Measurements from ENCODE around the gene ZNF358. TPM values are rescaled to one million over a fixed set of nuclear protein-coding genes. Genes with fewer than 3 reads are reported as not detected.
A peak's percentile ranks its signal among the peaks of the same experiment; 100 is the strongest.

ZNF358 gene
- total RNA-seq, 1 donor from 2014 or later, result 16.9 TPM

DNA sequence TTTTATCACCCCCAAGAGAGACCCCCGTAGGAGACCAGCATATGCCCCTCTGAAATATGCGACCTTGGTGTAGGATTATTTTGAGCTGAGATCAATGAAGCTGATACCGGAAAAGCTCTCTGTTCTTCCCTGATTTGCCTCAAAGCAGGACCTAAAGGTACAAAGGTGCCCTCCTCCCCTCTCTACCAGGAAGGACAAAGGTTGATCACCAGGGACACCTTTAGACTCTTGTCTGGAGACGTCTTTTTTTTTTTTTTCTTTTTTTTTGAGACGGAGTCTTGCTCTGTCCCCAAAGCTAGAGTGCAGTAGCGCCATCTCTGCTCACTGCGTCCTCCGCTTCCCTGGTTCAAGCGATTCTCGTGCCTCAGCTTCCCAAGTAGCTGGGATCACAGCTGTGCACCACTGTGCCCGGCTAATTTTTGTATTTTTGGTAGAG lies 26.3 kb upstream of the ZNF358 start:
- ChIA-PET CTCF (no interaction called here), POLR2A (interaction anchor here (0.5 to 1.0 kb wide), 4 partner anchors 16 to 94 kb away, joined by 3 to 4 read pairs (median 3); partner anchors contain the start of gene MCOLN1)
- Mint-ChIP-seq H3K9me3 (no peaks in the 10 kb centered on the region), H3K27me3 (peaks cover 3% of the 10 kb centered on the region), H3K4me3 (peak overlapping the region; percentile 79), H3K4me1 (peaks cover 10% of the 10 kb centered on the region), H3K36me3 (ENCODE audit: low read depth) (no peaks in the 10 kb centered on the region), H3K27ac (no peak overlapping the region)
- intact Hi-C loops (cut with micrococcal nuclease), result loop anchor here (1.0 to 10.0 kb wide), 5 partner anchors 17 to 95 kb away; partner anchors contain the start of genes MCOLN1 and PNPLA6
- TF ChIP-seq, protein P1, sequence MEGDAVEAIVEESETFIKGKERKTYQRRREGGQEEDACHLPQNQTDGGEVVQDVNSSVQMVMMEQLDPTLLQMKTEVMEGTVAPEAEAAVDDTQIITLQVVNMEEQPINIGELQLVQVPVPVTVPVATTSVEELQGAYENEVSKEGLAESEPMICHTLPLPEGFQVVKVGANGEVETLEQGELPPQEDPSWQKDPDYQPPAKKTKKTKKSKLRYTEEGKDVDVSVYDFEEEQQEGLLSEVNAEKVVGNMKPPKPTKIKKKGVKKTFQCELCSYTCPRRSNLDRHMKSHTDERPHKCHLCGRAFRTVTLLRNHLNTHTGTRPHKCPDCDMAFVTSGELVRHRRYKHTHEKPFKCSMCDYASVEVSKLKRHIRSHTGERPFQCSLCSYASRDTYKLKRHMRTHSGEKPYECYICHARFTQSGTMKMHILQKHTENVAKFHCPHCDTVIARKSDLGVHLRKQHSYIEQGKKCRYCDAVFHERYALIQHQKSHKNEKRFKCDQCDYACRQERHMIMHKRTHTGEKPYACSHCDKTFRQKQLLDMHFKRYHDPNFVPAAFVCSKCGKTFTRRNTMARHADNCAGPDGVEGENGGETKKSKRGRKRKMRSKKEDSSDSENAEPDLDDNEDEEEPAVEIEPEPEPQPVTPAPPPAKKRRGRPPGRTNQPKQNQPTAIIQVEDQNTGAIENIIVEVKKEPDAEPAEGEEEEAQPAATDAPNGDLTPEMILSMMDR (IDR thresholded peaks at IDR 0.05), result no peak
- no peak for ATAC-seq (ENCODE audit: low read depth)
- DNase-seq, result no peak

DNA sequence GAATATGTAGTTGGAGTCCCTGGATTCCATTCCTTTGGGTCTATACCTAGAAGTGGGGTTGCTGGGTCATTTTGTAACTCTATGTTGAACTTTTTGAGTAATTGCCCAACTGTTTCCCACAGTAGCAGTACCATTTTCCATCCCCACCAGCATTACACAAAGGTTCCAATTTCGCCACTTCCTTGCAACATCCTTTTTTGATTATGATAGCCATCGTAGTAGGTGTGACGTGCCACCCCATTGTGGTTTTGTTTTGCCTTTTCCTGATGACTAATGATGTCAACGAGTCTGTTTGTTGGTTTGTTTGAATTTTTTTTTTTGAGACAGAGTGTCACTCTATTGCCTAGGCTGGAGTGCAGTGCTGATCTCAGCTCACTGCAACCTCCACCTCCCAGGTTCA lies 23.8 kb upstream of the ZNF358 start:
- no peak for ATAC-seq (ENCODE audit: low read depth)
- H3K27ac Mint-ChIP-seq, result no peak overlapping the region

DNA sequence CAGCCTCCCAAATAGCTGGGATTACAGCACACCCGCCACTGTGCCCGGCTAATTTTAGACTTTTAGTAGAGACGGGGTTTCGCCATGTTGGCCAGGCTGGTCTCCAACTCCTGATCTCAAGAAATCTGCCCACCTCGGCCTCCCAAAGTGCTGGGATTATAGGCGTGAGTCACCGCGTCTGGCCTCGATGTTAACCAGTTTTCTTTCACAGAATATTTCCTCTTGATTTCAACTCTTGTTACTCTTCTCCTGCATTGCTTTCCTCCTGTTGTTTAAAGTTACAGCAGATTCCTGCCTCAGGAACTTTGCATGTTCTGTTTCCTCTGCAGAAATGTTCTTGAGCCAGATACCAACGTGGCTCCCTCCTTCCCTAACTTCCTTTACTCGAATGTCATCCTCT lies 23.3 kb upstream of the ZNF358 start:
- TF ChIP-seq, protein P1 (IDR thresholded peaks at IDR 0.05), result no peak
- DNase-seq, result no peak
- ATAC-seq (ENCODE audit: low read depth), result no peak
- ChIA-PET POLR2A (no interaction called here), CTCF (no interaction called here)
- H3K36me3 Mint-ChIP-seq (ENCODE audit: low read depth), result no peaks in the 10 kb centered on the region
- H3K27ac Mint-ChIP-seq, result no peak overlapping the region
- peaks cover 11% of the 10 kb centered on the region for H3K27me3 Mint-ChIP-seq
- peaks cover 10% of the 10 kb centered on the region for H3K4me1 Mint-ChIP-seq
- no peak overlapping the region for H3K4me3 Mint-ChIP-seq
- no peaks in the 10 kb centered on the region for H3K9me3 Mint-ChIP-seq
- intact Hi-C loops (cut with micrococcal nuclease), result no loop called here

More for the DNA sequence above, 23.8 kb upstream of the ZNF358 start:
- intact Hi-C loops (cut with micrococcal nuclease), result no loop called here
- Mint-ChIP-seq H3K36me3 (ENCODE audit: low read depth) (no peaks in the 10 kb centered on the region), H3K4me1 (peaks cover 10% of the 10 kb centered on the region), H3K4me3 (no peak overlapping the region), H3K27me3 (peaks cover 8% of the 10 kb centered on the region), H3K9me3 (no peaks in the 10 kb centered on the region)
- TF ChIP-seq, protein P1 (IDR thresholded peaks at IDR 0.05), result no peak
- ChIA-PET CTCF (no interaction called here), POLR2A (interaction anchor here (0.6 kb wide), 1 partner anchor 419 kb away, joined by 3 read pairs; no protein-coding TSS in a partner anchor)
- no peak for DNase-seq

DNA sequence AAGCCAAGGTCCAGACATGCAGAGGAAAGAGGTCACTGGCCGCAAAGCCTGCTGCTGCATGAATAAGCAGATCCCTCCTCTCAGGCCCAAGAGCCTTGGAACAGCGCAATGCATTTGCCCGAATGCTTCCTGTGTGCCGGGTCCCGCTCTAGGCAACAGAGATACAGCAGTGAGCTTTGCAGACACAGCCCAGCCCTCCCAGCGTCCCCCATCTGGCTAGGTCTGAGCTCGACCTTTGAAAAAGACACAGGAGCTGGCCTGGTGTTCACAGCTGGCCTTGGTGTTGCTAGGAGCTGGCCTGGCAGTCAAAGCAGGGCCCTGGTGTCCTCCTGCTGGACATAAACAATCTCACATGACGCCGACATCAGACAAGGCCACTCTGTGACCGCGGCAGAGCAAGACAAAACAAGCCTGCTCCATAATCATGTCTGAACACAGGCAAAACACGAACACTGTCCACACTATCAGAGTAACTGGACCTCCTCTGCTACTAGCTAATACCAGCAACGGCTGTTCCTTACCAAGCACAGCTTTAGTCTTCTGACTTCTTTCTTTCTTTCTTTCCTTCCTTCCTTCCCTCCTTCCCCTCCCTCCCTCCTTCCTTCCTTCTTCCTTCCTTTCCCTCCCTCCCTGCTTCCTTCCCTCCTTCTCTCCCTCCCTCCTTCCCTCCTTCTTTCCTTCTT lies 21.3 kb upstream of the ZNF358 start:
- no peaks in the 10 kb centered on the region for H3K36me3 Mint-ChIP-seq (ENCODE audit: low read depth)
- intact Hi-C loops (cut with micrococcal nuclease), result no loop called here
- TF ChIP-seq, protein P1 (IDR thresholded peaks at IDR 0.05), result no peak
- peaks cover 2% of the 10 kb centered on the region for H3K4me1 Mint-ChIP-seq
- no peak overlapping the region for H3K4me3 Mint-ChIP-seq
- ChIA-PET CTCF (no interaction called here), POLR2A (interaction anchor here (0.6 to 0.7 kb wide), 2 partner anchors 19 to 43 kb away, joined by 4 to 5 read pairs; no protein-coding TSS in a partner anchor)
- DNase-seq, result no peak
- H3K9me3 Mint-ChIP-seq, result no peaks in the 10 kb centered on the region
- no peak overlapping the region for H3K27ac Mint-ChIP-seq
- H3K27me3 Mint-ChIP-seq, result peaks cover 17% of the 10 kb centered on the region
- no peak for ATAC-seq (ENCODE audit: low read depth)

DNA sequence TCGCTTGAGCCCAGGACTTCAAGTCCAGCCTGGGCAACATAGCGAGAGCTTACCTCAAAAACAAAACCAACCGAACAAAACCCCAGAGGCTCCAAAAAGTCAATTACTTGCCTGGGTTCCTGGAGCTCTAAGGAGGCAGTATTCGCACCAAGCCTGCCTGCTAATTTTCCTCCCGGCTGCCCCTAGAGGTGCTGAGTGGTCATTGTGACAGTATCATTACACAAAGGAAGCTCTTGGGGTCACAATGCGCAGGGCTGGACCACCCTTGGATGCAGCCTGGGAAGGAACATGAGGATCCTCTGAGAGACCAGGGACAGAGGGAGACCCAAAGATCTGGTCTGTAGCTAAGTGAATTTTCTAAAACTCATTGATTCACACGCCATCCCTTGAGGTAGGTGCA lies 18.6 kb upstream of the ZNF358 start:
- ATAC-seq (ENCODE audit: low read depth) (no peak), DNase-seq (no peak)
- ChIA-PET CTCF (interaction anchor here (1.2 kb wide), 1 partner anchor 71 kb away, joined by 4 read pairs; no protein-coding TSS in a partner anchor), POLR2A (interaction anchor here (0.7 to 0.9 kb wide), 2 partner anchors 132 to 140 kb away, joined by 3 read pairs; partner anchors contain the start of genes PET100 and XAB2)
- Mint-ChIP-seq H3K9me3 (no peaks in the 10 kb centered on the region), H3K4me3 (no peak overlapping the region), H3K4me1 (peaks cover 4% of the 10 kb centered on the region), H3K36me3 (ENCODE audit: low read depth) (no peaks in the 10 kb centered on the region), H3K27ac (no peak overlapping the region), H3K27me3 (peaks cover 30% of the 10 kb centered on the region)
- TF ChIP-seq, protein P1 (IDR thresholded peaks at IDR 0.05), result no peak
- intact Hi-C loops (cut with micrococcal nuclease), result no loop called here
